LHCN-M2 (cell line): Measurements from ENCODE around the gene MCTP2. TPM values are rescaled to one million over a fixed set of nuclear protein-coding genes. Genes with fewer than 3 reads are reported as not detected.

ENCODE experiments used
- DNase-seq: peaks from one replicate; pipeline ENCODE4 v3.0.0-alpha.2; 2012; ENCODE audit warnings: low read depth
- polyA plus RNA-seq: library from polyadenylated mRNA; unstranded; fragments of >200 nt; gene quantifications from one replicate; pipeline ENCODE4 v1.2.1, GENCODE V29; 2012; ENCODE audit warnings: missing spikeins
- total RNA-seq: library from RNA; depleted of rRNA; stranded (reverse); fragments of >200 nt; gene quantifications from 2 replicates; pipeline ENCODE4 v1.2.3, GENCODE V29; 2014; rRNA removed

The MCTP2 gene
- total RNA-seq = 0.13 TPM in 1 of 2 replicates, not detected in the other
- not detected for polyA plus RNA-seq

- DNase-seq = no peak
These were observed at the start of gene MCTP2 for GRCh38 chr15:94230883-94231722. TSS of gene MCTP2 (plus strand) at chr15:94231561. CDS start at chr15:94298266, 66,705 bp downstream.

- no peak for DNase-seq
These were observed 48.5 kb upstream of the MCTP2 start for GRCh38 chr15:94182883-94183282.

- no peak for DNase-seq
These were observed 45.7 kb upstream of the MCTP2 start for GRCh38 chr15:94185547-94186236.

GRCh38 chr15:94186770-94187331, 44.5 kb upstream of the MCTP2 start:
- DNase-seq = no peak

GRCh38 chr15:94193906-94194305, 37.5 kb upstream of the MCTP2 start:
- DNase-seq = no peak

- no peak for DNase-seq
These were observed 34.8 kb upstream of the MCTP2 start for GRCh38 chr15:94196531-94196930.

GRCh38 chr15:94198633-94199032, 32.7 kb upstream of the MCTP2 start:
- no peak for DNase-seq

- no peak for DNase-seq
These were observed 31.6 kb upstream of the MCTP2 start for GRCh38 chr15:94199725-94200124.

- DNase-seq = no peak
These were observed 28.1 kb upstream of the MCTP2 start for GRCh38 chr15:94203306-94203705.

- DNase-seq = no peak
These were observed 26.0 kb upstream of the MCTP2 start for GRCh38 chr15:94205366-94205765.

- DNase-seq = no peak
These were observed 24.7 kb upstream of the MCTP2 start for GRCh38 chr15:94206463-94207167.

GRCh38 chr15:94212291-94212690, 19.1 kb upstream of the MCTP2 start:
- DNase-seq = no peak

- DNase-seq = no peak
These were observed 5.7 kb upstream of the MCTP2 start for GRCh38 chr15:94225616-94226015.

GRCh38 chr15:94228611-94229010, 2.8 kb upstream of the MCTP2 start:
- no peak for DNase-seq

GRCh38 chr15:94229591-94230369, 1.6 kb upstream of the MCTP2 start:
- no peak for DNase-seq

GRCh38 chr15:94230431-94230882, 904 bp upstream of the MCTP2 start:
- DNase-seq = no peak

GRCh38 chr15:94231723-94232468, 535 bp downstream of the MCTP2 start:
- no peak for DNase-seq

- DNase-seq = no peak
These were observed 2.1 kb downstream of the MCTP2 start for GRCh38 chr15:94233441-94233840.

- no peak for DNase-seq
These were observed 2.9 kb downstream of the MCTP2 start for GRCh38 chr15:94234300-94234699.

- no peak for DNase-seq
These were observed 3.7 kb downstream of the MCTP2 start for GRCh38 chr15:94235041-94235440.
